ENCODE measurements around the gene CFAP97.

Gene CFAP97

DNA sequence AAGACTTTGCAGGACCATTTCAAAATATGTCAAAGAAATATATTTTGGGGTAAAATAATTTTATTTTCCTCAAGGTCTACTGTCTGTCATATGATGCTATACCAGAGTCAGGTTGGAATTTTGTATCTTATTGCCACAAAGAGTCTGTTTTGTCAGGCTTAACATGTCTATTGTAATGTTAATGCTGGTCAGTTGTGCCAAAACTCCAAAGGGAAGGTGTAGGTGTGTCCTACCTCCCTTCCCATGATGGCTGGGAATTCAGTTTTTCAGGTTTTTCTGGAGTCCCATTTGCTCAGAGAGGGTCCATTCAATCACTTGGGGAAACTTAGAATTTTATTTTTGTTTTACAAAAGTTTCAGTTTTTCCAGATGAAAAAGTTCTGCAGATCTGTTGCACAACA lies 94.1 kb downstream of the CFAP97 start:
- TF ChIP-seq, protein P1, sequence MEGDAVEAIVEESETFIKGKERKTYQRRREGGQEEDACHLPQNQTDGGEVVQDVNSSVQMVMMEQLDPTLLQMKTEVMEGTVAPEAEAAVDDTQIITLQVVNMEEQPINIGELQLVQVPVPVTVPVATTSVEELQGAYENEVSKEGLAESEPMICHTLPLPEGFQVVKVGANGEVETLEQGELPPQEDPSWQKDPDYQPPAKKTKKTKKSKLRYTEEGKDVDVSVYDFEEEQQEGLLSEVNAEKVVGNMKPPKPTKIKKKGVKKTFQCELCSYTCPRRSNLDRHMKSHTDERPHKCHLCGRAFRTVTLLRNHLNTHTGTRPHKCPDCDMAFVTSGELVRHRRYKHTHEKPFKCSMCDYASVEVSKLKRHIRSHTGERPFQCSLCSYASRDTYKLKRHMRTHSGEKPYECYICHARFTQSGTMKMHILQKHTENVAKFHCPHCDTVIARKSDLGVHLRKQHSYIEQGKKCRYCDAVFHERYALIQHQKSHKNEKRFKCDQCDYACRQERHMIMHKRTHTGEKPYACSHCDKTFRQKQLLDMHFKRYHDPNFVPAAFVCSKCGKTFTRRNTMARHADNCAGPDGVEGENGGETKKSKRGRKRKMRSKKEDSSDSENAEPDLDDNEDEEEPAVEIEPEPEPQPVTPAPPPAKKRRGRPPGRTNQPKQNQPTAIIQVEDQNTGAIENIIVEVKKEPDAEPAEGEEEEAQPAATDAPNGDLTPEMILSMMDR (IDR thresholded peaks at IDR 0.05) = no peak
- H3K9me3 Mint-ChIP-seq = peaks cover 4% of the 10 kb centered on the region
- H3K4me3 Mint-ChIP-seq = no peak overlapping the region
- peaks cover 7% of the 10 kb centered on the region for H3K27me3 Mint-ChIP-seq (ENCODE audit: low read depth, poor library complexity)
- no peak for DNase-seq
- peaks cover 20% of the 10 kb centered on the region for H3K4me1 Mint-ChIP-seq
- H3K36me3 Mint-ChIP-seq (ENCODE audit: low read depth) = no peaks in the 10 kb centered on the region
- H3K27ac Mint-ChIP-seq = no peak overlapping the region

Measured in nephron progenitor cell (in vitro differentiated cells).